ENCODE data around the gene MRPL42.

Gene MRPL42

GRCh38 chr12:93449277-93449676 lies 18.0 kb upstream of the MRPL42 start:
- H3K4me1 ChIP-seq (ENCODE audit: control insufficient read depth, insufficient read depth, low read length), result no peaks in the 10 kb centered on the region
- H3K27ac ChIP-seq (ENCODE audit: extremely low read depth, low read depth, low read length), result no peak overlapping the region
- TF ChIP-seq ZNF426 (tag by site-specific recombination; IDR thresholded peaks at IDR 0.05) (no peak), WT1 (tag by site-specific recombination; IDR thresholded peaks at IDR 0.05) (no peak), ZNF555 (tag by site-specific recombination; conservative IDR thresholded peaks at IDR 0.05) (no peak), ZNF624 (tag by site-specific recombination; IDR thresholded peaks at IDR 0.05) (no peak), KLF16 (tag by site-specific recombination; IDR thresholded peaks at IDR 0.05) (no peak), ZNF776 (tag by site-specific recombination; IDR thresholded peaks at IDR 0.05; ENCODE audit: borderline replicate concordance) (no peak), ZNF792 (tag by site-specific recombination; IDR thresholded peaks at IDR 0.05) (no peak), SALL2 (tag by site-specific recombination; IDR thresholded peaks at IDR 0.05; ENCODE audit: borderline replicate concordance) (no peak), TRIM28 (IDR thresholded peaks at IDR 0.05; ENCODE audit: borderline replicate concordance, low read length) (no peak), ZFP41 (tag by site-specific recombination; IDR thresholded peaks at IDR 0.05; ENCODE audit: borderline replicate concordance) (no peak), ZNF830 (tag by site-specific recombination; IDR thresholded peaks at IDR 0.05; ENCODE audit: low read depth) (no peak), ZNF2 (tag by site-specific recombination; IDR thresholded peaks at IDR 0.05) (no peak)
- TF ChIP-seq, protein P1, sequence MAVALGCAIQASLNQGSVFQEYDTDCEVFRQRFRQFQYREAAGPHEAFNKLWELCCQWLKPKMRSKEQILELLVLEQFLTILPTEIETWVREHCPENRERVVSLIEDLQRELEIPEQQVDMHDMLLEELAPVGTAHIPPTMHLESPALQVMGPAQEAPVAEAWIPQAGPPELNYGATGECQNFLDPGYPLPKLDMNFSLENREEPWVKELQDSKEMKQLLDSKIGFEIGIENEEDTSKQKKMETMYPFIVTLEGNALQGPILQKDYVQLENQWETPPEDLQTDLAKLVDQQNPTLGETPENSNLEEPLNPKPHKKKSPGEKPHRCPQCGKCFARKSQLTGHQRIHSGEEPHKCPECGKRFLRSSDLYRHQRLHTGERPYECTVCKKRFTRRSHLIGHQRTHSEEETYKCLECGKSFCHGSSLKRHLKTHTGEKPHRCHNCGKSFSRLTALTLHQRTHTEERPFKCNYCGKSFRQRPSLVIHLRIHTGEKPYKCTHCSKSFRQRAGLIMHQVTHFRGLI (tag by site-specific recombination; IDR thresholded peaks at IDR 0.05), result no peak
- no peaks in the 10 kb centered on the region for H3K9me3 ChIP-seq (ENCODE audit: control insufficient read depth, insufficient read depth, low read depth, low read length)
- ChIA-PET POLR2A (no interaction called here), CTCF (no interaction called here)
- H3K36me3 ChIP-seq (ENCODE audit: control insufficient read depth in 2 of 2, insufficient read depth in 1 of 2, low read length in 2 of 2), result no peaks in the 10 kb centered on the region
- no peak overlapping the region for H3K4me3 ChIP-seq (ENCODE audit: low read depth, low read length)

DNA sequence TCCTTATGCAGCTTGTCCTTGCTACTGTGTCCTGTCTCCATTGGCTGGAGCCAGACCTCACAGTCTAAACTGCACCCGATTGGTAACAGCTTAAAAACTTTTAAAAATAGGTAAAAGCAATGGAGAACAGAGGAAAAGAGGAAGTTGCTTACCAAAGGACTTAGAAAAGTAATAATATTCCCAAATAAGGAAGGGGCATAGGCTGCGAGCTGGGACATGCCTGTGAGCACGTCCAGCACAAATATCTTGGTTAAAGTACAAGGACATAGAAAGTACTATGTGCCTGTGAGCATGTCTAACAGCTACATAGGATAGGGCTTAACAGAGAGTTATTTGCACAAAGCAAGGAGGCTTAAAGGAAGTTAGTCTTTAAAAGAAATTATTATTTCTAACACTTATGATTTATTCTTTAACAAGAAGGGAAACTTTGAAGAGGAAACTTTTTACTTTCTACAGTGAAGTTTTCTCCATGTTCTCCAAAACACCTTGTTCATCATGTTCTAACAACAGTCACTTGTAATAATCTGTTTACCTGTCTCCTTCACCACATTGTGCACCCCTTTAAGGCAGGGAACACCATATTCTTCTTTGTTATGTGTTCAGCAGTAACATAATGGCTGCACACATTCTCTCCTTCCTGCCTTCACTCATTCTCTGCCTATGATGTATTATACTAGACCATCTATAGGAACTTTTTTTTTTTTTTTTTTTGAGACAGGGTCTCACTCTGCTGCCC lies 15.7 kb upstream of the MRPL42 start:
- H3K9me3 ChIP-seq (ENCODE audit: control insufficient read depth, insufficient read depth, low read depth, low read length), result no peaks in the 10 kb centered on the region
- H3K4me3 ChIP-seq (ENCODE audit: low read depth, low read length), result no peak overlapping the region
- POLR2A ChIA-PET, result no interaction called here
- CTCF ChIA-PET, result no interaction called here
- H3K36me3 ChIP-seq (ENCODE audit: control insufficient read depth in 2 of 2, insufficient read depth in 1 of 2, low read length in 2 of 2), result no peaks in the 10 kb centered on the region
- TF ChIP-seq PRDM1 (tag by site-specific recombination; IDR thresholded peaks at IDR 0.05) (peak; percentile 77), ZNF138 (tag by site-specific recombination; IDR thresholded peaks at IDR 0.05; ENCODE audit: borderline replicate concordance) (no peak), ZBTB17 (tag by site-specific recombination; IDR thresholded peaks at IDR 0.05) (0 out of 2 replicates have a peak, but pooled peaks have one; percentile 25), SETDB1 (IDR thresholded peaks at IDR 0.05; ENCODE audit: insufficient read length, low read length) (peak; percentile 3)
- no peaks in the 10 kb centered on the region for H3K4me1 ChIP-seq (ENCODE audit: control insufficient read depth, insufficient read depth, low read length)
- no peak overlapping the region for H3K27ac ChIP-seq (ENCODE audit: extremely low read depth, low read depth, low read length)

DNA sequence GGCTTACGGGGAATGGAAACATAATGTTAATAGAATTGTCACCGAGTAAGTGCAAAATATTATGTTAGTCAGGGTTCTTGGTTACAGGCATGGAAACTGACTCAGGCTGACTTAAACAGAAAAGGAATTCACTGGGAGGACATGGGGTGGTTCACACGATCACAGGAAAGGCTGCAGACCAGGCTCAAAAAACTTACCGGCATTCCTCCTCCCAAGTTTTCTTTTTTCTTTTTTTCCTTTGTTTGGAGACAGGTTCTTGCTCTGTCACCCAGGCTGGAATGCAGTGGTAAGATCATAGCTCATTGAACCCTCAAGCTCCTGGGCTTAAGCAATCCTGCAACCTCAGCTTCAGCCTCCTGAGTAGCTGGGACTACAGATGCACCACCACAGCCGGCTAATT lies 13.7 kb upstream of the MRPL42 start:
- H3K9me3 ChIP-seq (ENCODE audit: control insufficient read depth, insufficient read depth, low read depth, low read length), result no peaks in the 10 kb centered on the region
- H3K4me1 ChIP-seq (ENCODE audit: control insufficient read depth, insufficient read depth, low read length), result no peaks in the 10 kb centered on the region
- no peaks in the 10 kb centered on the region for H3K36me3 ChIP-seq (ENCODE audit: control insufficient read depth in 2 of 2, insufficient read depth in 1 of 2, low read length in 2 of 2)
- H3K4me3 ChIP-seq (ENCODE audit: low read depth, low read length), result no peak overlapping the region
- POLR2A ChIA-PET, result no interaction called here
- H3K27ac ChIP-seq (ENCODE audit: extremely low read depth, low read depth, low read length), result no peak overlapping the region
- CTCF ChIA-PET, result no interaction called here
- TF ChIP-seq ZNF48 (tag by site-specific recombination; IDR thresholded peaks at IDR 0.05), result no peak
- TF ChIP-seq GFI1B (tag by site-specific recombination; IDR thresholded peaks at IDR 0.05), result no peak
- TF ChIP-seq ZNF677 (tag by site-specific recombination; IDR thresholded peaks at IDR 0.05), result no peak
- no peak for TF ChIP-seq ZNF140 (tag by site-specific recombination; IDR thresholded peaks at IDR 0.05)
- TF ChIP-seq ZNF707 (tag by site-specific recombination; IDR thresholded peaks at IDR 0.05), result no peak
- TF ChIP-seq ZNF571 (tag by site-specific recombination; IDR thresholded peaks at IDR 0.05), result no peak
- TF ChIP-seq ZNF266 (tag by site-specific recombination; IDR thresholded peaks at IDR 0.05; ENCODE audit: low read depth), result no peak
- no peak for TF ChIP-seq ZFP3 (tag by site-specific recombination; IDR thresholded peaks at IDR 0.05; ENCODE audit: low read depth)
- no peak for TF ChIP-seq PRDM4 (tag by site-specific recombination; IDR thresholded peaks at IDR 0.05)
- no peak for TF ChIP-seq RBAK (tag by site-specific recombination; IDR thresholded peaks at IDR 0.05)
- no peak for TF ChIP-seq ZNF132 (tag by site-specific recombination; IDR thresholded peaks at IDR 0.05; ENCODE audit: borderline replicate concordance)
- no peak for TF ChIP-seq PRDM6 (tag by site-specific recombination; IDR thresholded peaks at IDR 0.05)
